HEK293T (cell line): Measurements from ENCODE around the gene DCUN1D2.

ENCODE experiments used
- CTCF ChIA-PET: fragments of 350-600 bp; formaldehyde crosslinking; extraction: SDS; loops from one replicate; lab custom pipeline; 2021; ENCODE audit warnings: antibody characterized with exemption, inconsistent platforms; lab: Yijun Ruan, JAX
- POLR2A ChIA-PET: fragments of 350-600 bp; formaldehyde crosslinking; extraction: SDS; loops from one replicate; lab custom pipeline; 2020; ENCODE audit warnings: antibody characterized with exemption, inconsistent platforms; lab: Yijun Ruan, JAX
- DNase-seq: peaks from one replicate; pipeline ENCODE4 v3.0.0; 2012; ENCODE audit warnings: mixed read lengths; ENCODE audit errors: extremely low spot score
- ARNT ChIP-seq: fragments of 450-650 bp; IDR thresholded peaks from 2 replicates; pipeline ENCODE4 v1.6.1; 2017; ENCODE audit warnings: mild to moderate bottlenecking
- BHLHE40 ChIP-seq: fragments of 450-650 bp; IDR thresholded peaks from 2 replicates; pipeline ENCODE4 v1.6.1; 2016; ENCODE audit warnings: mild to moderate bottlenecking, moderate library complexity, borderline replicate concordance
- CTBP1 ChIP-seq: fragments of 450-650 bp; IDR thresholded peaks from 2 replicates; pipeline ENCODE4 v1.6.1; 2016; ENCODE audit warnings: borderline replicate concordance
- ELF4 ChIP-seq: fragments of 450-650 bp; IDR thresholded peaks from 2 replicates; pipeline ENCODE4 v1.6.1; 2017; ENCODE audit warnings: antibody characterized with exemption
- FOXA1 ChIP-seq: fragments of 450-650 bp; IDR thresholded peaks from 2 replicates; pipeline ENCODE4 v1.6.1; 2016; ENCODE audit warnings: mild to moderate bottlenecking
- FOXK2 ChIP-seq: fragments of 450-650 bp; IDR thresholded peaks from 2 replicates; pipeline ENCODE4 v1.6.1; 2016; ENCODE audit warnings: mild to moderate bottlenecking
- FOXM1 ChIP-seq: fragments of 450-650 bp; IDR thresholded peaks from 2 replicates; pipeline ENCODE4 v1.6.1; 2017; ENCODE audit warnings: mild to moderate bottlenecking, borderline replicate concordance
- HDGF ChIP-seq: fragments of 450-650 bp; IDR thresholded peaks from 2 replicates; pipeline ENCODE4 v1.6.1; 2017; ENCODE audit warnings: antibody characterized with exemption, borderline replicate concordance
- L3MBTL2 ChIP-seq: fragments of 450-650 bp; conservative IDR thresholded peaks from 2 replicates; pipeline ENCODE4 v1.6.1; 2016; ENCODE audit warnings: mild to moderate bottlenecking
- LEF1 ChIP-seq: fragments of 450-650 bp; IDR thresholded peaks from 2 replicates; pipeline ENCODE4 v1.6.1; 2017; ENCODE audit warnings: mild to moderate bottlenecking, borderline replicate concordance
- NFRKB ChIP-seq: fragments of 450-650 bp; IDR thresholded peaks from 2 replicates; pipeline ENCODE4 v1.6.1; 2016; ENCODE audit warnings: mild to moderate bottlenecking, moderate library complexity
- PKNOX1 ChIP-seq: fragments of 450-650 bp; IDR thresholded peaks from 2 replicates; pipeline ENCODE4 v1.6.1; 2016
- SP1 ChIP-seq: fragments of 450-650 bp; IDR thresholded peaks from 2 replicates; pipeline ENCODE4 v1.6.1; 2017
- SUZ12 ChIP-seq: fragments of 450-650 bp; IDR thresholded peaks from 2 replicates; pipeline ENCODE4 v1.6.1; 2016; ENCODE audit warnings: mild to moderate bottlenecking
- TARDBP ChIP-seq: fragments of 450-650 bp; IDR thresholded peaks from 2 replicates; pipeline ENCODE4 v1.6.1; 2016
- ZNF384 ChIP-seq: fragments of 450-650 bp; IDR thresholded peaks from 2 replicates; pipeline ENCODE4 v1.6.1; 2016

DCUN1D2 gene

GRCh38 chr13:113469582-113469981 lies 20.9 kb downstream of the DCUN1D2 start:
- CTCF ChIA-PET: no interaction called here
- no peak for TF ChIP-seq ARNT
- POLR2A ChIA-PET: no interaction called here
- DNase-seq: no peak

GRCh38 chr13:113468472-113469201 lies 21.9 kb downstream of the DCUN1D2 start:
- DNase-seq: no peak
- ChIA-PET POLR2A (no interaction called here), CTCF (no interaction called here)
- no peak for TF ChIP-seq FOXA1
- no peak for TF ChIP-seq NFRKB
- no peak for TF ChIP-seq SP1
- no peak for TF ChIP-seq FOXK2
- TF ChIP-seq L3MBTL2: no peak
- no peak for TF ChIP-seq ZNF384
- TF ChIP-seq ARNT: no peak
- no peak for TF ChIP-seq LEF1
- no peak for TF ChIP-seq PKNOX1
- TF ChIP-seq HDGF: no peak
- no peak for TF ChIP-seq BHLHE40
- TF ChIP-seq CTBP1: no peak
- TF ChIP-seq SUZ12: no peak

GRCh38 chr13:113468029-113468428 lies 22.5 kb downstream of the DCUN1D2 start:
- POLR2A ChIA-PET: no interaction called here
- DNase-seq: no peak
- CTCF ChIA-PET: interaction anchor here (0.7 kb wide), 1 partner anchor 17 kb away, joined by 3 read pairs; no protein-coding TSS in a partner anchor
- no peak for TF ChIP-seq SP1
- no peak for TF ChIP-seq SUZ12
- no peak for TF ChIP-seq HDGF
- TF ChIP-seq BHLHE40: no peak
- no peak for TF ChIP-seq TARDBP
- TF ChIP-seq FOXK2: no peak
- TF ChIP-seq ELF4: no peak
- no peak for TF ChIP-seq L3MBTL2
- no peak for TF ChIP-seq LEF1
- no peak for TF ChIP-seq ARNT
- no peak for TF ChIP-seq NFRKB
- no peak for TF ChIP-seq FOXM1
- TF ChIP-seq PKNOX1: no peak
- no peak for TF ChIP-seq CTBP1
- no peak for TF ChIP-seq FOXA1
- no peak for TF ChIP-seq ZNF384

- CTCF ChIA-PET: interaction anchor here (0.7 to 2.3 kb wide), 2 partner anchors 14 to 96 kb away, joined by 3 to 9 read pairs; no protein-coding TSS in a partner anchor
Observed at GRCh38 chr13:113466383-113466782, 24.1 kb downstream of the DCUN1D2 start.

GRCh38 chr13:113465300-113465699 lies 25.2 kb downstream of the DCUN1D2 start:
- no peak for DNase-seq
- CTCF ChIA-PET: interaction anchor here (2.3 kb wide), 1 partner anchor 97 kb away, joined by 9 read pairs; no protein-coding TSS in a partner anchor
- TF ChIP-seq LEF1 (no peak), PKNOX1 (no peak), SP1 (no peak), L3MBTL2 (no peak), ZNF384 (no peak), FOXK2 (no peak), CTBP1 (no peak), HDGF (no peak), NFRKB (no peak), ARNT (no peak), FOXM1 (no peak), SUZ12 (no peak), TARDBP (no peak), FOXA1 (no peak), BHLHE40 (no peak), ELF4 (no peak)
- POLR2A ChIA-PET: no interaction called here

More at GRCh38 chr13:113466383-113466782, 24.1 kb downstream of the DCUN1D2 start:
- DNase-seq: no peak
- POLR2A ChIA-PET: no interaction called here
- TF ChIP-seq PKNOX1 (no peak), SP1 (no peak), TARDBP (no peak), HDGF (no peak), ZNF384 (no peak), NFRKB (no peak), FOXK2 (no peak), SUZ12 (no peak), LEF1 (no peak)
